Activated CD8-positive, alpha-beta memory T cell treated with anti-CD3 and anti-CD28 coated beads, Interleukin-2, amount 10 ng/mL, durations not matched to agents 7 days and 5 days (primary cell): ENCODE measurements around the gene CELF6. TPM values are rescaled to one million over a fixed set of nuclear protein-coding genes. Genes with fewer than 3 reads are reported as not detected.

Experiments
- ATAC-seq: fragments of 150-1000 bp; cut with Tn5 transposase; one replicate; pipeline ENCODE4 v1.10.0; 2021; ENCODE audit warnings: moderate library complexity
- CTCF ChIA-PET: fragments of 350-600 bp; sonication (Branson Sonifier 250); formaldehyde crosslinking; loops from one replicate; lab custom pipeline; 2021; ENCODE audit warnings: antibody characterized with exemption; lab: Charles Lee
- DNase-seq: peaks from one replicate; pipeline ENCODE4 v3.0.0-alpha.2; 2020
- H3K27ac Mint-ChIP-seq: one replicate; pipeline ENCODE4 v1.8.0; 2021; ENCODE audit warnings: mild to moderate bottlenecking, mixed read lengths
- H3K27me3 Mint-ChIP-seq: one replicate; pipeline ENCODE4 v1.8.0; 2021; ENCODE audit warnings: mixed read lengths
- H3K36me3 Mint-ChIP-seq: one replicate; pipeline ENCODE4 v1.8.0; 2021; ENCODE audit warnings: mild to moderate bottlenecking, mixed read lengths
- H3K4me1 Mint-ChIP-seq: one replicate; pipeline ENCODE4 v1.8.0; 2021; ENCODE audit warnings: mixed read lengths
- H3K4me3 Mint-ChIP-seq: one replicate; pipeline ENCODE4 v1.8.0; 2021; ENCODE audit warnings: mild to moderate bottlenecking, moderate library complexity, mixed read lengths
- H3K9me3 Mint-ChIP-seq: one replicate; pipeline ENCODE4 v1.8.0; 2022; ENCODE audit warnings: low read depth, mixed read lengths
- total RNA-seq, 2 experiments: library from RNA; stranded (reverse); gene quantifications; one replicate each; pipeline ENCODE4 v1.2.3, GENCODE V29; 2021

Gene CELF6
- total RNA-seq, 2 experiments from 2014 or later: 0.29 to 0.33 TPM

DNA sequence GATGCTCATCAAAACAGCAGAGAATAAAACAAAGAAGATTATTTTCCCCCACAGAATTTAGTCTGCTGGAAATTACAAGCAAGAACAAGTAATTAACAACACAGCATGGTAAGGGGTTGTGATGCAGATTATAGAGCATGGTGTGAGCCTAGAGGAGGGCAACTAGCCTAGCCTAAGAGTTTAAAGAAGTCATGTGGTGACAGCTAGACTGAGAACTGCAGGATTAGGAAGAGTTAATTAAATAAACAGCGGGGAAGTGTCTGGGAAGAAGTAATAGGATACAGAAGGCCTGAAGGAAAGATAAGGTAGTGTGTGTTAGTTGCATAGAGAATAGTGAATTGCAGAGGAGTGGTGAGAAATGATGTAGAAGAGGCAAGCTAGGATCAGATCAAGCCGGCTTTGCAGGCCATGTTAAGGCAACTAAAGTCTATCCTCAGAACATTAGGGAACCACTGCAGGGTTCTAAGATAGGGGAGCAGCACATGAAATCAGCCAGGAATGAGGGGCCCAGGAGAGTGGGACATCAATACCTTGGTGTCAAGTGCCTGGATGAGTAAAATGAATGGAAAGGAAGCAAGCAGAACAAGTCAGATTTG lies 77.1 kb downstream of the CELF6 start:
- H3K4me3 Mint-ChIP-seq: no peak overlapping the region
- no peak overlapping the region for H3K27ac Mint-ChIP-seq
- H3K9me3 Mint-ChIP-seq: no peaks in the 10 kb centered on the region
- H3K27me3 Mint-ChIP-seq: no peaks in the 10 kb centered on the region
- no peak for ATAC-seq
- H3K4me1 Mint-ChIP-seq: peaks cover 6% of the 10 kb centered on the region
- CTCF ChIA-PET: interaction anchor here (0.6 to 8.3 kb wide), 3 partner anchors 16 to 43 kb away, joined by 4 to 57 read pairs (median 11); no protein-coding TSS in a partner anchor
- DNase-seq: no peak
- H3K36me3 Mint-ChIP-seq: peaks cover 28% of the 10 kb centered on the region

DNA sequence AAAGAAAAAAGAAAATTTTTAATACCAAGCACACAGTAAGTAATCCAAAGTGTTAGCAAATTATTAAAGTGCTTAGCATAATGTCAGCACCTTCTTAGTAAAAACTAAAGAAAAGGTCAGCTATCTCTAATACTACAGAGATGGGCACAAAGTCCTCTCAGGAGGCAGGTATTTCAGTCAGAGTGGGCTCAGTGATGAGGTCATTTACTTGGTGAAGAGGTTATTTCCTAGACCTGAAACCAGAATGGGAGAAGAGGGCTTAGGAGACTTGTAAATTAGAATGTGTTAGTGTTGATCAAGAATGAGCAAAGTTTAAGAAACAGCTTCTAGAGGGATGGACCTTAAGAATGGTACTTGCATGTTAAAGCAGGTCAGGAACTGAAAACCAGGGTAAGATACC lies 80.3 kb downstream of the CELF6 start:
- Mint-ChIP-seq H3K9me3 (no peaks in the 10 kb centered on the region), H3K27ac (no peak overlapping the region), H3K4me3 (no peak overlapping the region), H3K4me1 (peaks cover 23% of the 10 kb centered on the region), H3K36me3 (peaks cover 28% of the 10 kb centered on the region), H3K27me3 (no peaks in the 10 kb centered on the region)
- CTCF ChIA-PET: interaction anchor here (1.6 to 8.3 kb wide), 2 partner anchors 12 to 34 kb away, joined by 7 to 57 read pairs; no protein-coding TSS in a partner anchor
- DNase-seq (no peak), ATAC-seq (no peak)

DNA sequence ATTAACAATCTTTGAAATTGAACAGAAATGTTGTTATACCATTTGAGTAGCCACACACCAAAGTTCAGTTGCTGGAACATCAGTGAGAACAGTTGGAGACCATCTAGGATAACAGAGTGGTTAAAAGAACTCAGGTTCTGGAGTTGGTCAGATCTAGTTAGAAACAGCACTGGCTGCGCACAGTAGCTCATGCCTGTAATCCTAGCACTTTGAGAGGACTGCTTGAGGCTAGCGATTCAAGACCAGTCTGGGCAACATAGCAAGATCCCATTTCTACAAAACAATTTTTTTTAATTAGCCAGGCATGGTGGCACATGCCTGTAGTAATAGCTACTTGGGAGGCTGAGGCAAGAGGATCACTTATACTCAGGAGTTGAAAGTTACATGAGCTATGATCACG lies 81.4 kb downstream of the CELF6 start:
- Mint-ChIP-seq H3K27me3 (no peaks in the 10 kb centered on the region), H3K4me3 (no peak overlapping the region), H3K4me1 (peaks cover 23% of the 10 kb centered on the region), H3K9me3 (no peaks in the 10 kb centered on the region), H3K27ac (no peak overlapping the region), H3K36me3 (peaks cover 20% of the 10 kb centered on the region)
- DNase-seq: no peak
- CTCF ChIA-PET: interaction anchor here (1.6 to 8.3 kb wide), 2 partner anchors 11 to 35 kb away, joined by 7 to 57 read pairs; no protein-coding TSS in a partner anchor
- no peak for ATAC-seq

- peaks cover 19% of the 10 kb centered on the region for H3K36me3 Mint-ChIP-seq
- H3K9me3 Mint-ChIP-seq: no peaks in the 10 kb centered on the region
- CTCF ChIA-PET: interaction anchor here (1.4 to 8.3 kb wide), 3 partner anchors 11 to 35 kb away, joined by 4 to 57 read pairs (median 7); no protein-coding TSS in a partner anchor
- peak overlapping the region; percentile 84 for H3K27ac Mint-ChIP-seq
- no peak for DNase-seq
- H3K4me3 Mint-ChIP-seq: no peak overlapping the region
- H3K27me3 Mint-ChIP-seq: no peaks in the 10 kb centered on the region
- peaks cover 26% of the 10 kb centered on the region for H3K4me1 Mint-ChIP-seq
- no peak for ATAC-seq
Observed at GRCh38 chr15:72237853-72238224, 82.1 kb downstream of the CELF6 start.

- peak overlapping the region; percentile 33 for H3K4me3 Mint-ChIP-seq
- H3K27ac Mint-ChIP-seq: peak overlapping the region; percentile 84
- DNase-seq (peak; percentile 91), ATAC-seq (peak; percentile 92)
- peaks cover 32% of the 10 kb centered on the region for H3K4me1 Mint-ChIP-seq
- peaks cover 14% of the 10 kb centered on the region for H3K36me3 Mint-ChIP-seq
- H3K9me3 Mint-ChIP-seq: no peaks in the 10 kb centered on the region
- CTCF ChIA-PET: interaction anchor here (1.4 to 8.3 kb wide), 2 partner anchors 10 to 36 kb away, joined by 4 to 57 read pairs; no protein-coding TSS in a partner anchor
- no peaks in the 10 kb centered on the region for H3K27me3 Mint-ChIP-seq
Observed at GRCh38 chr15:72237029-72237852, 82.7 kb downstream of the CELF6 start.

DNA sequence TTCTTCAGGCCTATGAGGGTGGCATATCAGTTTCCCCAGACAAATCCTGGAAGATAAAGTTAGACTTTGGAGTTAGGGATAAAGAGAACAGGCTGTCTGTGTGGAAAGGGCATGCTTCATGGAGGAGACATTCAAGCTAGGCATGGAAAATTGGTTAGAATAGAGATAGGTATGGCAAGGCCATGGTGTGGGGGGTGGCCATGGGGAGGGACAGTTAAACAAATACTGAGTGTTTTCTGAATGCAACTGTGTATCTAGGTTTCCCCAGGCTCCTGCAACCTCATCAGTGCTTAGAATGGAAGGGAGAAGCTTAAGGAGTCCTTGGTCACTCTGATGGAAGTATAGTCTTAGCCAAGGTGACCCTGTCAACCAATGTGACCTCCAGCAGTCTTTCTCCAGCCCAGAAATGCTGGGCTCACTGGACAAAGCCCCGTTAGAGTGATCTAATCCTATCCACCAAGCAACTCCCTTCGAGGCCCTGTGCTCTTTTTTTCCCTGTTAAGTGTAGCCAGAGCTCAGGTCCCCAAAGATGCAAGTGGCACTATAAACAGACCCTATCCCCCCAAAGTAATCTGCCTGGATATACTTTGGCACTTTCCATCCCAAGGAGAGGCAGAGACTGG lies 83.5 kb downstream of the CELF6 start:
- peaks cover 37% of the 10 kb centered on the region for H3K4me1 Mint-ChIP-seq
- no peaks in the 10 kb centered on the region for H3K27me3 Mint-ChIP-seq
- no peak for ATAC-seq
- CTCF ChIA-PET: interaction anchor here (1.4 to 8.3 kb wide), 2 partner anchors 9 to 37 kb away, joined by 4 to 57 read pairs; no protein-coding TSS in a partner anchor
- peaks cover 9% of the 10 kb centered on the region for H3K36me3 Mint-ChIP-seq
- peak overlapping the region; percentile 33 for H3K4me3 Mint-ChIP-seq
- no peak for DNase-seq
- H3K9me3 Mint-ChIP-seq: no peaks in the 10 kb centered on the region
- peak overlapping the region; percentile 84 for H3K27ac Mint-ChIP-seq

DNA sequence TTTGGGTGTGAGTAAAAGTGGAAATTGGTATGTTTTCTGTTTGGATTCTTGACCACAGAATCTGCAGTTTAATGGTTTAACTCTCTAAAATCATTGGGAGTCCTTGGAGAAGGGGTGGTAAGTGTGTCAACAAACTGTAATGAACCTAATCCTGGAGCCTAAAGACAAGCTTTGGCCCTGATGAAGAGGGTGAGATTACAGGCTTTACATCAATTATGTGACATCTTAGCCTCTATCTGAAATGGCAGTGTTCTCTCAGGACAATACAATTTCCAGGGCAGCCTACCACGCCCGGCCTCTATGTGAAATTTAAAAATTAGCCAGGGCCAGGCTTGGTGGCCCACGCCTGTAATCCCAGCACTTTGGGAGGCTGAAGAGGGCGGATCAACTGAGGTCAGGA lies 84.7 kb downstream of the CELF6 start:
- Mint-ChIP-seq H3K4me3 (no peak overlapping the region), H3K27ac (no peak overlapping the region)

More for the DNA sequence above, 84.7 kb downstream of the CELF6 start:
- Mint-ChIP-seq H3K9me3 (no peaks in the 10 kb centered on the region), H3K36me3 (peaks cover 5% of the 10 kb centered on the region), H3K4me1 (peaks cover 37% of the 10 kb centered on the region), H3K27me3 (no peaks in the 10 kb centered on the region)
- CTCF ChIA-PET: interaction anchor here (1.3 to 8.3 kb wide), 2 partner anchors 8 to 36 kb away, joined by 4 to 57 read pairs; no protein-coding TSS in a partner anchor
- no peak for DNase-seq
- no peak for ATAC-seq

Other genes with a start within 250 kb of the CELF6 start
- gene MYO9A, start 202.0 kb downstream of the CELF6 start, total RNA-seq: 10 to 100 TPM; 15.3 to 23.4 TPM
- gene SENP8, start 201.8 kb downstream of the CELF6 start, total RNA-seq: 1 to 10 TPM; 1.1 to 1.4 TPM
- gene GRAMD2A, start 122.4 kb downstream of the CELF6 start, total RNA-seq: not detected
- 1,000 to 10,000 TPM; 1,010 to 1,764 TPM for gene PKM, start 89.0 kb downstream of the CELF6 start, total RNA-seq
- 10 to 100 TPM; 55.5 to 66.6 TPM for gene PARP6, start 47.6 kb downstream of the CELF6 start, total RNA-seq
- gene HEXA, start 55.9 kb upstream of the CELF6 start, total RNA-seq: 10 to 100 TPM; 92.1 to 95.5 TPM
- not detected for gene TMEM202, start 78.1 kb upstream of the CELF6 start, total RNA-seq
- gene ARIH1, start 154.2 kb upstream of the CELF6 start, total RNA-seq: 100 to 1,000 TPM; 134 to 143 TPM